ENCODE results near the gene POLN. TPM values are rescaled to one million over a fixed set of nuclear protein-coding genes. Genes with fewer than 3 reads are reported as not detected.
A peak's percentile ranks its signal among the peaks of the same experiment; 100 is the strongest.

The POLN gene
- polyA plus RNA-seq, 1 donor (not counting 4 experiments of a cell fraction or from before 2014, with no cell fraction given), result 1.3 TPM

- H3K9me3 ChIP-seq (ENCODE audit: control insufficient read depth, low read depth, low read length), result no peaks in the 10 kb centered on the region
- H4K20me1 ChIP-seq (ENCODE audit: control insufficient read depth, extremely low read depth, insufficient read depth, low read length), result no peaks in the 10 kb centered on the region
- H3K4me1 ChIP-seq (ENCODE audit: control insufficient read depth, extremely low read depth, insufficient read depth, low read length), result no peaks in the 10 kb centered on the region
- H3K79me2 ChIP-seq (ENCODE audit: control insufficient read depth, insufficient read depth, low read length), result no peaks in the 10 kb centered on the region
- no peak overlapping the region for H3K27ac ChIP-seq (ENCODE audit: control insufficient read depth, insufficient read depth, low read length)
- no peak overlapping the region for H3K4me3 ChIP-seq (ENCODE audit: control insufficient read depth in 2 of 3, extremely low read depth in 1 of 3, insufficient read depth in 2 of 3, low read depth in 1 of 3, low read length in 3 of 3)
- dilution Hi-C loops (cut with MboI; ENCODE audit: extremely low pct_ligation_motif_present, low sequenced_read_pairs), result no loop called here
- FAIRE-seq (no peak), DNase-seq (ENCODE audit: low read depth, low spot score) (no peak)
- H3K36me3 ChIP-seq (ENCODE audit: control insufficient read depth in 2 of 2, extremely low read depth in 1 of 2, insufficient read depth in 2 of 2, low read length in 2 of 2), result no peaks in the 10 kb centered on the region
- H3K27me3 ChIP-seq (ENCODE audit: control insufficient read depth, extremely low read depth, insufficient read depth, low read length), result peaks cover 12% of the 10 kb centered on the region
- no peak overlapping the region for H3K4me2 ChIP-seq (ENCODE audit: control insufficient read depth, extremely low read depth, insufficient read depth, low read depth, low read length)
- TF ChIP-seq CTCF (optimal IDR thresholded peaks at IDR 0.05 in 1 of 3, IDR thresholded peaks at IDR 0.05 in 1 of 3, conservative IDR thresholded peaks at IDR 0.05 in 1 of 3; ENCODE audit: extremely low read depth in 1 of 3, insufficient read depth in 2 of 3, low read length in 3 of 3) (peak in 1 of 3 experiments; percentile 29), EZH2 (IDR thresholded peaks at IDR 0.05; ENCODE audit: low read length) (no peak)
- H2AFZ ChIP-seq (ENCODE audit: control insufficient read depth, low read length), result no peak overlapping the region
- no peak overlapping the region for H3K9ac ChIP-seq (ENCODE audit: control insufficient read depth, extremely low read depth, insufficient read depth, low read length)
- H3K9me1 ChIP-seq (ENCODE audit: control insufficient read depth, extremely low read depth, insufficient read depth, low read length), result no peaks in the 10 kb centered on the region
Observed at GRCh38 chr4:2087170-2087569, 154.8 kb downstream of the POLN start.

GRCh38 chr4:2085496-2085901 lies 156.4 kb downstream of the POLN start:
- no peak for DNase-seq (ENCODE audit: low read depth, low spot score)

More at GRCh38 chr4:2085496-2085901, 156.4 kb downstream of the POLN start:
- H2AFZ ChIP-seq (ENCODE audit: control insufficient read depth, low read length), result no peak overlapping the region
- dilution Hi-C loops (cut with MboI; ENCODE audit: extremely low pct_ligation_motif_present, low sequenced_read_pairs), result no loop called here
- H3K4me2 ChIP-seq (ENCODE audit: control insufficient read depth, extremely low read depth, insufficient read depth, low read depth, low read length), result no peak overlapping the region
- H3K9ac ChIP-seq (ENCODE audit: control insufficient read depth, extremely low read depth, insufficient read depth, low read length), result no peak overlapping the region
- H3K79me2 ChIP-seq (ENCODE audit: control insufficient read depth, insufficient read depth, low read length), result no peaks in the 10 kb centered on the region
- no peaks in the 10 kb centered on the region for H3K4me1 ChIP-seq (ENCODE audit: control insufficient read depth, extremely low read depth, insufficient read depth, low read length)
- H3K27ac ChIP-seq (ENCODE audit: control insufficient read depth, insufficient read depth, low read length), result no peak overlapping the region
- no peaks in the 10 kb centered on the region for H3K36me3 ChIP-seq (ENCODE audit: control insufficient read depth in 2 of 2, extremely low read depth in 1 of 2, insufficient read depth in 2 of 2, low read length in 2 of 2)
- no peaks in the 10 kb centered on the region for H3K9me3 ChIP-seq (ENCODE audit: control insufficient read depth, low read depth, low read length)
- no peaks in the 10 kb centered on the region for H3K9me1 ChIP-seq (ENCODE audit: control insufficient read depth, extremely low read depth, insufficient read depth, low read length)
- peaks cover 5% of the 10 kb centered on the region for H3K27me3 ChIP-seq (ENCODE audit: control insufficient read depth, extremely low read depth, insufficient read depth, low read length)
- no peak for FAIRE-seq
- no peak overlapping the region for H3K4me3 ChIP-seq (ENCODE audit: control insufficient read depth in 2 of 3, extremely low read depth in 1 of 3, insufficient read depth in 2 of 3, low read depth in 1 of 3, low read length in 3 of 3)
- TF ChIP-seq EZH2 (IDR thresholded peaks at IDR 0.05; ENCODE audit: low read length) (no peak), CTCF (optimal IDR thresholded peaks at IDR 0.05 in 1 of 3, IDR thresholded peaks at IDR 0.05 in 1 of 3, conservative IDR thresholded peaks at IDR 0.05 in 1 of 3; ENCODE audit: extremely low read depth in 1 of 3, insufficient read depth in 2 of 3, low read length in 3 of 3) (no peak)
- H4K20me1 ChIP-seq (ENCODE audit: control insufficient read depth, extremely low read depth, insufficient read depth, low read length), result no peaks in the 10 kb centered on the region

All from keratinocyte (primary cell).